Measurements from ENCODE around the gene ANKRD28. TPM values are rescaled to one million over a fixed set of nuclear protein-coding genes. Genes with fewer than 3 reads are reported as not detected.

Gene ANKRD28
- polyA plus RNA-seq, 2 donors: 6.6 to 9.2 TPM

- H3K27me3 ChIP-seq (ENCODE audit: control insufficient read depth in 1 of 2, insufficient read depth in 2 of 2, low read length in 2 of 2): no peaks in the 10 kb centered on the region
- H3K36me3 ChIP-seq (ENCODE audit: control insufficient read depth in 2 of 2, insufficient read depth in 2 of 2, low read length in 1 of 2): peaks cover 7 to 9% of the 10 kb centered on the region in 2 donors
- 87 to 88% methylated on average over 4 of the region's 4 CpGs for WGBS, 2 donors
- no peaks in the 10 kb centered on the region for H3K9me3 ChIP-seq (ENCODE audit: control insufficient read depth in 2 of 2, insufficient read depth in 1 of 2, low read depth in 1 of 2, low read length in 1 of 2)
- no peaks in the 10 kb centered on the region for H3K4me1 ChIP-seq (ENCODE audit: control insufficient read depth in 2 of 2, insufficient read depth in 2 of 2, low read length in 1 of 2)
- H3K27ac ChIP-seq (ENCODE audit: low read depth in 2 of 2, low read length in 1 of 2): no peak overlapping the region
- no peak overlapping the region for H3K4me3 ChIP-seq (ENCODE audit: low read depth in 1 of 2, low read length in 2 of 2)
These were observed 107.5 kb downstream of the ANKRD28 start for GRCh38 chr3:15690230-15690629.

GRCh38 chr3:15685927-15686326 is 111.9 kb downstream of the ANKRD28 start:
- H3K27me3 ChIP-seq (ENCODE audit: control insufficient read depth in 1 of 2, insufficient read depth in 2 of 2, low read length in 2 of 2): no peaks in the 10 kb centered on the region
- 82 to 88% methylated on average over 7 of the region's 7 CpGs for WGBS, 2 donors
- H3K9me3 ChIP-seq (ENCODE audit: control insufficient read depth in 2 of 2, insufficient read depth in 1 of 2, low read depth in 1 of 2, low read length in 1 of 2): no peaks in the 10 kb centered on the region
- H3K36me3 ChIP-seq (ENCODE audit: control insufficient read depth in 2 of 2, insufficient read depth in 2 of 2, low read length in 1 of 2): peaks cover 9% of the 10 kb centered on the region in 2 donors
- no peak overlapping the region for H3K4me3 ChIP-seq (ENCODE audit: low read depth in 1 of 2, low read length in 2 of 2)
- no peaks in the 10 kb centered on the region for H3K4me1 ChIP-seq (ENCODE audit: control insufficient read depth in 2 of 2, insufficient read depth in 2 of 2, low read length in 1 of 2)
- H3K27ac ChIP-seq (ENCODE audit: low read depth in 2 of 2, low read length in 1 of 2): no peak overlapping the region

GRCh38 chr3:15683253-15683652 is 114.5 kb downstream of the ANKRD28 start:
- H3K27me3 ChIP-seq (ENCODE audit: control insufficient read depth in 1 of 2, insufficient read depth in 2 of 2, low read length in 2 of 2): no peaks in the 10 kb centered on the region
- H3K36me3 ChIP-seq (ENCODE audit: control insufficient read depth in 2 of 2, insufficient read depth in 2 of 2, low read length in 1 of 2): peaks cover 3 to 5% of the 10 kb centered on the region in 2 donors
- 90 to 91% methylated on average over 1 of the region's 1 CpG for WGBS, 2 donors
- H3K4me1 ChIP-seq (ENCODE audit: control insufficient read depth in 2 of 2, insufficient read depth in 2 of 2, low read length in 1 of 2): no peaks in the 10 kb centered on the region
- H3K4me3 ChIP-seq (ENCODE audit: low read depth in 1 of 2, low read length in 2 of 2): no peak overlapping the region
- no peaks in the 10 kb centered on the region for H3K9me3 ChIP-seq (ENCODE audit: control insufficient read depth in 2 of 2, insufficient read depth in 1 of 2, low read depth in 1 of 2, low read length in 1 of 2)
- H3K27ac ChIP-seq (ENCODE audit: low read depth in 2 of 2, low read length in 1 of 2): no peak overlapping the region

- Histone ChIP-seq H3K4me1 (ENCODE audit: control insufficient read depth in 2 of 2, insufficient read depth in 2 of 2, low read length in 1 of 2) (no peaks in the 10 kb centered on the region), H3K36me3 (ENCODE audit: control insufficient read depth in 2 of 2, insufficient read depth in 2 of 2, low read length in 1 of 2) (peaks cover 3 to 5% of the 10 kb centered on the region in 2 donors), H3K27me3 (ENCODE audit: control insufficient read depth in 1 of 2, insufficient read depth in 2 of 2, low read length in 2 of 2) (no peaks in the 10 kb centered on the region), H3K4me3 (ENCODE audit: low read depth in 1 of 2, low read length in 2 of 2) (no peak overlapping the region), H3K27ac (ENCODE audit: low read depth in 2 of 2, low read length in 1 of 2) (no peak overlapping the region), H3K9me3 (ENCODE audit: control insufficient read depth in 2 of 2, insufficient read depth in 1 of 2, low read depth in 1 of 2, low read length in 1 of 2) (no peaks in the 10 kb centered on the region)
- WGBS, 2 donors: 41 to 46% methylated on average over 3 of the region's 3 CpGs
These were observed 115.1 kb downstream of the ANKRD28 start for GRCh38 chr3:15682561-15683185.

- 86 to 88% methylated on average over 2 of the region's 2 CpGs for WGBS, 2 donors
- no peaks in the 10 kb centered on the region for H3K27me3 ChIP-seq (ENCODE audit: control insufficient read depth in 1 of 2, insufficient read depth in 2 of 2, low read length in 2 of 2)
- H3K4me3 ChIP-seq (ENCODE audit: low read depth in 1 of 2, low read length in 2 of 2): no peak overlapping the region
- no peaks in the 10 kb centered on the region for H3K4me1 ChIP-seq (ENCODE audit: control insufficient read depth in 2 of 2, insufficient read depth in 2 of 2, low read length in 1 of 2)
- no peak overlapping the region for H3K27ac ChIP-seq (ENCODE audit: low read depth in 2 of 2, low read length in 1 of 2)
- H3K9me3 ChIP-seq (ENCODE audit: control insufficient read depth in 2 of 2, insufficient read depth in 1 of 2, low read depth in 1 of 2, low read length in 1 of 2): no peaks in the 10 kb centered on the region
- H3K36me3 ChIP-seq (ENCODE audit: control insufficient read depth in 2 of 2, insufficient read depth in 2 of 2, low read length in 1 of 2): peaks cover 2 to 5% of the 10 kb centered on the region in 2 donors
These were observed 116.1 kb downstream of the ANKRD28 start for GRCh38 chr3:15681668-15682067.

GRCh38 chr3:15679306-15679705 is 118.5 kb downstream of the ANKRD28 start:
- H3K27ac ChIP-seq (ENCODE audit: low read depth in 2 of 2, low read length in 1 of 2): no peak overlapping the region
- WGBS, 2 donors: 86 to 91% methylated on average over 5 of the region's 5 CpGs
- H3K9me3 ChIP-seq (ENCODE audit: control insufficient read depth in 2 of 2, insufficient read depth in 1 of 2, low read depth in 1 of 2, low read length in 1 of 2): no peaks in the 10 kb centered on the region
- no peak overlapping the region for H3K4me3 ChIP-seq (ENCODE audit: low read depth in 1 of 2, low read length in 2 of 2)
- peaks cover 0 to 2% of the 10 kb centered on the region in 2 donors for H3K36me3 ChIP-seq (ENCODE audit: control insufficient read depth in 2 of 2, insufficient read depth in 2 of 2, low read length in 1 of 2)
- H3K4me1 ChIP-seq (ENCODE audit: control insufficient read depth in 2 of 2, insufficient read depth in 2 of 2, low read length in 1 of 2): no peaks in the 10 kb centered on the region
- H3K27me3 ChIP-seq (ENCODE audit: control insufficient read depth in 1 of 2, insufficient read depth in 2 of 2, low read length in 2 of 2): no peaks in the 10 kb centered on the region

GRCh38 chr3:15676259-15676658 is 121.5 kb downstream of the ANKRD28 start:
- no peaks in the 10 kb centered on the region for H3K9me3 ChIP-seq (ENCODE audit: control insufficient read depth in 2 of 2, insufficient read depth in 1 of 2, low read depth in 1 of 2, low read length in 1 of 2)
- no peaks in the 10 kb centered on the region for H3K27me3 ChIP-seq (ENCODE audit: control insufficient read depth in 1 of 2, insufficient read depth in 2 of 2, low read length in 2 of 2)
- H3K27ac ChIP-seq (ENCODE audit: low read depth in 2 of 2, low read length in 1 of 2): no peak overlapping the region
- no peak overlapping the region for H3K4me3 ChIP-seq (ENCODE audit: low read depth in 1 of 2, low read length in 2 of 2)
- WGBS, 2 donors: 80 to 82% methylated on average over 2 of the region's 2 CpGs
- H3K4me1 ChIP-seq (ENCODE audit: control insufficient read depth in 2 of 2, insufficient read depth in 2 of 2, low read length in 1 of 2): no peaks in the 10 kb centered on the region
- peaks cover 0 to 2% of the 10 kb centered on the region in 2 donors for H3K36me3 ChIP-seq (ENCODE audit: control insufficient read depth in 2 of 2, insufficient read depth in 2 of 2, low read length in 1 of 2)

- H3K27me3 ChIP-seq (ENCODE audit: control insufficient read depth in 1 of 2, insufficient read depth in 2 of 2, low read length in 2 of 2): no peaks in the 10 kb centered on the region
- WGBS, 2 donors: 93 to 97% methylated on average over 1 of the region's 1 CpG
- H3K9me3 ChIP-seq (ENCODE audit: control insufficient read depth in 2 of 2, insufficient read depth in 1 of 2, low read depth in 1 of 2, low read length in 1 of 2): no peaks in the 10 kb centered on the region
- H3K4me3 ChIP-seq (ENCODE audit: low read depth in 1 of 2, low read length in 2 of 2): no peak overlapping the region
- peaks cover 2 to 3% of the 10 kb centered on the region in 2 donors for H3K36me3 ChIP-seq (ENCODE audit: control insufficient read depth in 2 of 2, insufficient read depth in 2 of 2, low read length in 1 of 2)
- H3K27ac ChIP-seq (ENCODE audit: low read depth in 2 of 2, low read length in 1 of 2): no peak overlapping the region
- H3K4me1 ChIP-seq (ENCODE audit: control insufficient read depth in 2 of 2, insufficient read depth in 2 of 2, low read length in 1 of 2): no peaks in the 10 kb centered on the region
These were observed 124.2 kb downstream of the ANKRD28 start for GRCh38 chr3:15673536-15673935.

GRCh38 chr3:15667484-15667883 is 130.3 kb downstream of the ANKRD28 start:
- Histone ChIP-seq H3K9me3 (ENCODE audit: control insufficient read depth in 2 of 2, insufficient read depth in 1 of 2, low read depth in 1 of 2, low read length in 1 of 2) (peaks cover 0 to 2% of the 10 kb centered on the region in 2 donors), H3K36me3 (ENCODE audit: control insufficient read depth in 2 of 2, insufficient read depth in 2 of 2, low read length in 1 of 2) (peaks cover 3 to 6% of the 10 kb centered on the region in 2 donors), H3K27me3 (ENCODE audit: control insufficient read depth in 1 of 2, insufficient read depth in 2 of 2, low read length in 2 of 2) (no peaks in the 10 kb centered on the region), H3K27ac (ENCODE audit: low read depth in 2 of 2, low read length in 1 of 2) (no peak overlapping the region), H3K4me3 (ENCODE audit: low read depth in 1 of 2, low read length in 2 of 2) (no peak overlapping the region), H3K4me1 (ENCODE audit: control insufficient read depth in 2 of 2, insufficient read depth in 2 of 2, low read length in 1 of 2) (no peaks in the 10 kb centered on the region)
- WGBS, 2 donors: 73 to 81% methylated on average over 3 of the region's 3 CpGs

GRCh38 chr3:15666277-15666676 is 131.5 kb downstream of the ANKRD28 start:
- H3K27me3 ChIP-seq (ENCODE audit: control insufficient read depth in 1 of 2, insufficient read depth in 2 of 2, low read length in 2 of 2): no peaks in the 10 kb centered on the region
- H3K27ac ChIP-seq (ENCODE audit: low read depth in 2 of 2, low read length in 1 of 2): no peak overlapping the region
- 86 to 94% methylated on average over 5 of the region's 5 CpGs for WGBS, 2 donors
- peaks cover 3 to 6% of the 10 kb centered on the region in 2 donors for H3K36me3 ChIP-seq (ENCODE audit: control insufficient read depth in 2 of 2, insufficient read depth in 2 of 2, low read length in 1 of 2)
- no peak overlapping the region for H3K4me3 ChIP-seq (ENCODE audit: low read depth in 1 of 2, low read length in 2 of 2)
- H3K4me1 ChIP-seq (ENCODE audit: control insufficient read depth in 2 of 2, insufficient read depth in 2 of 2, low read length in 1 of 2): no peaks in the 10 kb centered on the region
- peaks cover 0 to 2% of the 10 kb centered on the region in 2 donors for H3K9me3 ChIP-seq (ENCODE audit: control insufficient read depth in 2 of 2, insufficient read depth in 1 of 2, low read depth in 1 of 2, low read length in 1 of 2)
